ENCODE measurements around the gene C1R.

DNA sequence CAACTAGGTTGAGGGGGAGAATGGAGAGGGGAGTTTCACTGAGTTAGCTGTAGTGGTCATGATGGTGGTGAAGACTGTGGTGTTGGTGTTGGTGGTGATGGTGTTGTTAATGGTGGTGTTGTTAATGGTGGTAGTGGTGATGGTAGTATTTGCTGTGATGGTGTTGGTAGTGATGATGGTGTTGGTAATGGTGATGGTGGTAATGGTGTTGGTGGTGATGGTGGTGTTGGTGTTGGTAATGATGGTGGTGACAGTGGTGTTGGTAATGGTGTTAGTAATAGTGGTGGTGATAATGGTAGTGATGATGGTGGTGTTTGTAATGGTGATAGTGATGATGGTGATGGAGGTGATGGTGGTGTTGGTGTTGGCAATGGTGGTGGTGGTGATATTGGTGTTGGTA lies 9.1 kb downstream of the C1R start:
- TF ChIP-seq, protein P1, sequence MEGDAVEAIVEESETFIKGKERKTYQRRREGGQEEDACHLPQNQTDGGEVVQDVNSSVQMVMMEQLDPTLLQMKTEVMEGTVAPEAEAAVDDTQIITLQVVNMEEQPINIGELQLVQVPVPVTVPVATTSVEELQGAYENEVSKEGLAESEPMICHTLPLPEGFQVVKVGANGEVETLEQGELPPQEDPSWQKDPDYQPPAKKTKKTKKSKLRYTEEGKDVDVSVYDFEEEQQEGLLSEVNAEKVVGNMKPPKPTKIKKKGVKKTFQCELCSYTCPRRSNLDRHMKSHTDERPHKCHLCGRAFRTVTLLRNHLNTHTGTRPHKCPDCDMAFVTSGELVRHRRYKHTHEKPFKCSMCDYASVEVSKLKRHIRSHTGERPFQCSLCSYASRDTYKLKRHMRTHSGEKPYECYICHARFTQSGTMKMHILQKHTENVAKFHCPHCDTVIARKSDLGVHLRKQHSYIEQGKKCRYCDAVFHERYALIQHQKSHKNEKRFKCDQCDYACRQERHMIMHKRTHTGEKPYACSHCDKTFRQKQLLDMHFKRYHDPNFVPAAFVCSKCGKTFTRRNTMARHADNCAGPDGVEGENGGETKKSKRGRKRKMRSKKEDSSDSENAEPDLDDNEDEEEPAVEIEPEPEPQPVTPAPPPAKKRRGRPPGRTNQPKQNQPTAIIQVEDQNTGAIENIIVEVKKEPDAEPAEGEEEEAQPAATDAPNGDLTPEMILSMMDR (IDR thresholded peaks at IDR 0.05; ENCODE audit: low read depth, low read length): no peak
- TF ChIP-seq EZH2phosphoT487 (IDR thresholded peaks at IDR 0.05; ENCODE audit: low read depth): no peak
